PFSK-1 (cell line): ENCODE data around the gene KCNIP4.

Experiments
- FOXP2 ChIP-seq: optimal IDR thresholded peaks from 2 replicates; pipeline ENCODE3; 2011; ENCODE audit warnings: borderline replicate concordance, control low read depth, inconsistent platforms; ENCODE audit not compliant: insufficient read depth; ENCODE audit errors: extremely low read length, extremely low read depth
- POLR2AphosphoS5 ChIP-seq: IDR thresholded peaks from 2 replicates; pipeline ENCODE4 v1.6.1; 2012; ENCODE audit warnings: low read depth, mild to moderate bottlenecking, control low read depth, low read length, moderate library complexity
- SIN3A ChIP-seq: IDR thresholded peaks from 2 replicates; pipeline ENCODE4 v1.6.1; 2012; ENCODE audit warnings: mild to moderate bottlenecking, low read length, moderate library complexity, borderline replicate concordance; ENCODE audit not compliant: insufficient read depth
- TAF1 ChIP-seq: IDR thresholded peaks from 2 replicates; pipeline ENCODE4 v1.6.1; 2012; ENCODE audit warnings: low read length, control low read depth, borderline replicate concordance; ENCODE audit not compliant: insufficient read depth
- TF ChIP-seq, protein P1 (sequence below), 2 experiments: IDR thresholded peaks; 2 replicates each; pipeline versions ENCODE4 v1.6.1 to v1.8.0; 2011 to 2012; ENCODE audit warnings: low read depth in 2 of 2, low read length in 2 of 2, control low read depth in 1 of 2, inconsistent platforms in 1 of 2, mild to moderate bottlenecking in 1 of 2, moderate library complexity in 1 of 2; ENCODE audit not compliant: insufficient read depth in 1 of 2

The KCNIP4 gene

DNA sequence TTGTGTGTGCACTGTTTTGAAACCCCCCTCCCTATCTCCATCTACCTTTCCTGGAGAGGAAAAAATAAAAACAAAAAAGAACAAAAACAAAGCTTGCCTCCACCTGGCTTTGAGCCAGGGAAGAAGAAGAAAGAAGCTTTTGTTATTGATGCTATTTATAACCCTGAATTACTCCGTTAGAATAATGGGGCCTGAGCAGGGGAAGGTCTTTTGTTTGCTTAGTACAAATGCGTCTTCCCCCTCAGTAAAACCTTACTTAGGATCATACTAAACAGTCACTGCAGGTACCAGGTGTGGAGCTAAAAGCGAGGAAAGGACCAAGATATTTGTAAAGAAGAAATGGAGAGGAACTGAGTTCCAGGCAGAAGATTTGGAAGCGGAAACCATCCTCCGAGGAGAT lies 352.1 kb downstream of the KCNIP4 start:
- TF ChIP-seq POLR2AphosphoS5 (no peak), SIN3A (no peak), TAF1 (no peak), FOXP2 (no peak)
- TF ChIP-seq, protein P1, sequence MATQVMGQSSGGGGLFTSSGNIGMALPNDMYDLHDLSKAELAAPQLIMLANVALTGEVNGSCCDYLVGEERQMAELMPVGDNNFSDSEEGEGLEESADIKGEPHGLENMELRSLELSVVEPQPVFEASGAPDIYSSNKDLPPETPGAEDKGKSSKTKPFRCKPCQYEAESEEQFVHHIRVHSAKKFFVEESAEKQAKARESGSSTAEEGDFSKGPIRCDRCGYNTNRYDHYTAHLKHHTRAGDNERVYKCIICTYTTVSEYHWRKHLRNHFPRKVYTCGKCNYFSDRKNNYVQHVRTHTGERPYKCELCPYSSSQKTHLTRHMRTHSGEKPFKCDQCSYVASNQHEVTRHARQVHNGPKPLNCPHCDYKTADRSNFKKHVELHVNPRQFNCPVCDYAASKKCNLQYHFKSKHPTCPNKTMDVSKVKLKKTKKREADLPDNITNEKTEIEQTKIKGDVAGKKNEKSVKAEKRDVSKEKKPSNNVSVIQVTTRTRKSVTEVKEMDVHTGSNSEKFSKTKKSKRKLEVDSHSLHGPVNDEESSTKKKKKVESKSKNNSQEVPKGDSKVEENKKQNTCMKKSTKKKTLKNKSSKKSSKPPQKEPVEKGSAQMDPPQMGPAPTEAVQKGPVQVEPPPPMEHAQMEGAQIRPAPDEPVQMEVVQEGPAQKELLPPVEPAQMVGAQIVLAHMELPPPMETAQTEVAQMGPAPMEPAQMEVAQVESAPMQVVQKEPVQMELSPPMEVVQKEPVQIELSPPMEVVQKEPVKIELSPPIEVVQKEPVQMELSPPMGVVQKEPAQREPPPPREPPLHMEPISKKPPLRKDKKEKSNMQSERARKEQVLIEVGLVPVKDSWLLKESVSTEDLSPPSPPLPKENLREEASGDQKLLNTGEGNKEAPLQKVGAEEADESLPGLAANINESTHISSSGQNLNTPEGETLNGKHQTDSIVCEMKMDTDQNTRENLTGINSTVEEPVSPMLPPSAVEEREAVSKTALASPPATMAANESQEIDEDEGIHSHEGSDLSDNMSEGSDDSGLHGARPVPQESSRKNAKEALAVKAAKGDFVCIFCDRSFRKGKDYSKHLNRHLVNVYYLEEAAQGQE (IDR thresholded peaks at IDR 0.05; ENCODE audit: insufficient read depth in 1 of 2, low read depth in 2 of 2, low read length in 2 of 2), result no peak

DNA sequence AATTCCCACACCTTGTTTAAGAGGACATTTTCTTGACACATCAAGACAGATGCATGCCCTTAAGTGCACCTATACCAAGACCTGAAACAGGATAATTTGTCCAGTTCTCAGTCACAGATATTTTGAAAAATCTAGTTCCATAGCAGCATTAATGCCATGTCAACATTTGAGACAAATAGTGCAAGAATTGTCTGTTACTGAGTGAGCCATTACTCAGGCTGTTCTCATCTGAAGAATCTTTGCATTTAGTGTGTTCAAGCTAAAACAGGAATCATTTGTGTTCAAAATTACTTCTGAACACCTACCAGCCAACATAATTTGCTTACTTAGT lies 354.9 kb downstream of the KCNIP4 start:
- TF ChIP-seq POLR2AphosphoS5 (no peak), FOXP2 (no peak), TAF1 (no peak), SIN3A (no peak)
- TF ChIP-seq, protein P1 (IDR thresholded peaks at IDR 0.05; ENCODE audit: insufficient read depth in 1 of 2, low read depth in 2 of 2, low read length in 2 of 2), result no peak

DNA sequence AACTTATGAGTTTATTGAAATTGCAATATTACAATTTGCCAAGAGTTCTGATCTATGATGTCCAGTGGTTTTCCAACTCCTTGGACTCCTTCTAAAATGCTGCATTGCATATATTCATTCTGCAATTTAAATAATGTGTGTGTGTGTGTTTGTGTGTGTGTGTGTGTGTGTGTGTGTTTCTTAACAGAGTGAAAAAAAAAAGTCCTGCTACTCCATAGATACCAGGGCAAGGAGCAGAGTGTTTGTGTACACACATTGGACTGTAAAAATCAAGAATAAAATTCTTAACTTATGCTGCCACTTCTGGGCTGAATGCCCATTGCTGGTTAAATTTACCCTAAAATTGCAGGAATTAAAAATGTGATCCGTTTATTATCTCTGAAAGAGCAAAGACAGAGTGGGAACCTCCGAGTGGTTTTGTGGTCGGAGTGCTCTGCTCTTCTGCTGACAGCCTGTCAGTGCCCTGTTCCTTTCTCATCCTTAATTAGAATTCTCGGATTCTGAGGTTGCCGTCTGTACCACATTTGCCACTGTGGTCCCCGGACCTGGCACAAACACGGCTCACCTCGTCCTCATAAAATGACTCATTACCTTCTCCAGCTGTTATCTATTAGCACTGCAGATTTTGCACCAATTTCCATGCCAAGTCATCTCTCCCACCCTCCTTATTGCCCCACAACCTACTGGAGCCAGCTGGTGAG lies 355.5 kb downstream of the KCNIP4 start:
- no peak for TF ChIP-seq TAF1
- TF ChIP-seq POLR2AphosphoS5, result no peak
- no peak for TF ChIP-seq SIN3A

DNA sequence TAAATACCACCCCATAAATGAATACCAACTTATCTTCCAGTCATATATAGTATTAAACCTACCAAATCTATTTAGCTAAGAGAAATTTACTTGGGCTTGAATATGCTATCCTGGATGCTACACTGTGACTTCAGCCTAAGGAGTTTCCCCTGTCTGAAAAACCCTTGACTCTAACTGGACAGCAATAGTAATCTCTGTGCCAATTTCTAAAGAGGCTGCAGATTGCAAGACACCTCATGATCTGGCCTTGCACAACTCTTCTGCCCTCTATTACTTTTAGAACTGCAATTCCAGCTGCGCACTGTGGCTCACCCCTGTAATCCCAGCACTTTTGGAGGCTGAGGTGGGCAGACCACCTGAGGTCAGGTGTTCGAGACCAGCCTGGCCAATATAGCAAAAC lies 371.5 kb downstream of the KCNIP4 start:
- TF ChIP-seq FOXP2 (no peak), SIN3A (no peak), POLR2AphosphoS5 (no peak), TAF1 (no peak)
- TF ChIP-seq, protein P1 (IDR thresholded peaks at IDR 0.05; ENCODE audit: insufficient read depth in 1 of 2, low read depth in 2 of 2, low read length in 2 of 2), result no peak

DNA sequence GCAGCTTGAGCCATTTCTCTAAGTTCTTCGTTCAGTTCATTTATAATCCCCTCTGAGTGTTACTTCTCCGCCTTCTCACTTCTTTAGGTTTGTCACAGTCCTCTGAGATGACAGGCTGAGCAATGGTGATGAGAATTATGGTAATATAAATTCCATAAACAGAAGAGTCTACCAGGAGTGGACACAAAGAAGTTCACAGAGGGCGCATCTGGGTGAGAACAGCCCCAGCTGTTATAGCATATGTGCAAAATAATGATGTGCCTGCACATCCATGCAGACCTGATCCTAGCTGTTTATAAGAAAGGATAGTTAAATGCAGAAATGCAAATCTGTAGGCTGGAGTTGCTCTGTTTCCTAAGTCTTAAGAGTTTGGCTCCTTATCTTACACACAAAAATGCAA lies 377.5 kb downstream of the KCNIP4 start:
- TF ChIP-seq POLR2AphosphoS5 (no peak), SIN3A (no peak)

DNA sequence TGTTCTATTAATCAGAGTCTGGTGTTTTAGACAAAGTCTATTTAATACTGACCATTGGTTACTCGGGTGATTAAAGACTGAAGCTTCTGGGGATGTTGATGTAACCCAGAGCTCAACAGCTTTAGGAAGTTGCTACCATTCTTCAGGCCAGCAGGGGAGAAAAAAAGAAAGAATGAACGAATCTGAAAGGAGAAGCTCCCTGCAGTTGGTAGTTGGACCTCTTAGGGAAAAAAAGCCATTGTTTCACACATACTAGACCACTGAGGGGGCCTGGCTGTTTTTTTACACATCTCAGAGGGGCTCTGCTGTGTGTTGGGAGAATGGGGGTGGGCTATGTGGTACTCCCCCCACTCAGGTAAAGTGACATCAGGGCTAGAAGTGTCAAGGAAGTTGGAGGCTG lies 378.9 kb downstream of the KCNIP4 start:
- TF ChIP-seq TAF1 (no peak), POLR2AphosphoS5 (no peak), FOXP2 (no peak), SIN3A (no peak)
- TF ChIP-seq, protein P1 (IDR thresholded peaks at IDR 0.05; ENCODE audit: insufficient read depth in 1 of 2, low read depth in 2 of 2, low read length in 2 of 2), result no peak
